CD8-positive, alpha-beta memory T cell (primary cell): ENCODE measurements around the gene RCAN3. TPM values are rescaled to one million over a fixed set of nuclear protein-coding genes. Genes with fewer than 3 reads are reported as not detected.
A peak's percentile ranks its signal among the peaks of the same experiment; 100 is the strongest.
"Not testable (repeated sequence)": the region's sequence is repeated elsewhere in the genome, so short reads cannot be mapped to it uniquely, and the experiment has no call there.

Experiments
- CTCF ChIA-PET: fragments of 350-600 bp; sonication (Branson Sonifier 250); formaldehyde crosslinking; loops from one replicate; lab custom pipeline; 2021; ENCODE audit warnings: antibody characterized with exemption; lab: Charles Lee
- POLR2A ChIA-PET: fragments of 350-600 bp; sonication (Branson Sonifier 250); formaldehyde crosslinking; loops from one replicate; lab custom pipeline; 2021; ENCODE audit warnings: antibody characterized with exemption; lab: Charles Lee
- DNase-seq, 5 donors: peaks; one replicate each; pipeline versions ENCODE4 v3.0.0 to v3.0.0-alpha.2; 2020 to 2022; ENCODE audit warnings: mixed read lengths in 1 of 5
- H3K27ac ChIP-seq: one replicate; pipeline ENCODE4 v1.7.0; 2013; ENCODE audit warnings: low read depth, mild to moderate bottlenecking, low read length, moderate library complexity
- H3K27me3 ChIP-seq: 2 replicates; pipeline ENCODE4 v1.7.0; 2013; ENCODE audit warnings: low read length, mild to moderate bottlenecking; ENCODE audit not compliant: insufficient read depth, poor library complexity, severe bottlenecking
- H3K36me3 ChIP-seq: 2 replicates; pipeline ENCODE4 v1.7.0; 2013; ENCODE audit warnings: mild to moderate bottlenecking, low read length, moderate library complexity; ENCODE audit not compliant: insufficient read depth
- H3K4me1 ChIP-seq: 2 replicates; pipeline ENCODE4 v1.7.0; 2013; ENCODE audit warnings: mild to moderate bottlenecking, low read length, moderate library complexity; ENCODE audit not compliant: insufficient read depth
- H3K4me3 ChIP-seq: 2 replicates; pipeline ENCODE4 v1.7.0; 2013; ENCODE audit warnings: mild to moderate bottlenecking, low read length
- H3K9me3 ChIP-seq: 2 replicates; pipeline ENCODE4 v1.7.0; 2013; ENCODE audit warnings: mild to moderate bottlenecking, low read length
- H3K27ac Mint-ChIP-seq, 8 donors: one replicate each; pipeline ENCODE4 v1.8.0; 2020 to 2021; ENCODE audit warnings: mixed read lengths in 8 of 8, mild to moderate bottlenecking in 6 of 8, inconsistent platforms in 3 of 8, moderate library complexity in 3 of 8
- H3K27me3 Mint-ChIP-seq, 2 donors: one replicate each; pipeline ENCODE4 v1.8.0; 2020 to 2021; ENCODE audit warnings: mixed read lengths in 2 of 2, mild to moderate bottlenecking in 1 of 2, moderate library complexity in 1 of 2
- H3K36me3 Mint-ChIP-seq, 3 donors: one replicate each; pipeline ENCODE4 v1.8.0; 2020 to 2021; ENCODE audit warnings: mixed read lengths in 3 of 3, inconsistent platforms in 1 of 3, mild to moderate bottlenecking in 1 of 3
- H3K4me1 Mint-ChIP-seq, 3 donors: one replicate each; pipeline ENCODE4 v1.8.0; 2020 to 2021; ENCODE audit warnings: mixed read lengths in 3 of 3, inconsistent platforms in 1 of 3, mild to moderate bottlenecking in 1 of 3
- H3K4me3 Mint-ChIP-seq, 7 donors: one replicate each; pipeline ENCODE4 v1.8.0; 2020 to 2021; ENCODE audit warnings: mixed read lengths in 7 of 7, mild to moderate bottlenecking in 6 of 7, moderate library complexity in 4 of 7, inconsistent platforms in 2 of 7
- H3K9me3 Mint-ChIP-seq, 5 donors: one replicate each; pipeline ENCODE4 v1.8.0; 2020 to 2022; ENCODE audit warnings: mixed read lengths in 5 of 5, mild to moderate bottlenecking in 3 of 5, moderate library complexity in 2 of 5, inconsistent platforms in 1 of 5
- polyA plus RNA-seq: library from polyadenylated mRNA; unstranded; fragments of 300-500 nt; fragmentation: Illumina TruSeq; gene quantifications from one replicate; pipeline ENCODE4 v1.2.3, GENCODE V29; 2021
- total RNA-seq, 2 experiments: library from RNA; stranded (reverse); gene quantifications; one replicate each; pipeline ENCODE4 v1.2.3, GENCODE V29; 2021

The RCAN3 gene
- total and polyA plus RNA-seq, 3 experiments from 2014 or later: 62.6 to 66.7 (median 64.0) TPM

DNA sequence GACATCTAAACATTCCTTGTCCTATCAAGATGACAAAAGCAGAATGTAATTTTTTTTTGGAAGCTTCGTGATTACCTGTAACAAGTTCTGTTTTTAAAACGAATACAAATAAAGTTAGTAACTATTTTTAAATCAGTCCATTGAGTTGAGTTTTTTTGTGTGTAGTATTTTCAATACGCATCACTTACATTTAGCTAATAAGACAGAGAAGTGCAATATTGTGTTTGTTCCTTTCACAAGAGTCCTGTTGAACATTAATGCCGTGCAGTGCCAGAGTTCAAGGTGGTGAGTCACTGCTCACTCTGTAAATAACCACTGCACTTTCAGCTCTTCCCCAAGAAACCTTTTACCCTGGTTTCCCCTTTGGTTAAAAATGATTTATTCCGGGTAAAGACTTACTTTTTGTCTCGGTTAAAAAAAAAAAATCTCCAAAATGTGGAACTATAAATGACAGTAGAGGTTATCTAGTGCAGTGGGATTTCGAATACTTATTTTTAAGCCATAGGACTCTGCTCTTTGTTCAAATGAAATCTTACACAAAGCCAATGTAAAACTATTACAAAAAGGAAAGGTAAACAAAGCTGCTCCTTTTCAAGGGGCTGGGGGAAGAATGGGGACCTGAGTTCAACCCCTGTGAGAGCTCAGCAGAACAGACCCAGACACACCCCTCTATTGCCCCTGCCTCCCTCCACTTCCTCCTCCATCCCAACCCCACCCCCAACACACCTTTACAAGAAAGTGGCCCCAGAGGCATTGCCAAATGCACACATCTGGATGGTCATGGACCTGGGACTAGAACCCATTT is 38.5 kb downstream of the RCAN3 start:
- Histone ChIP-seq H3K4me1 (peaks cover 32% of the 10 kb centered on the region), H3K27me3 (no peaks in the 10 kb centered on the region), H3K4me3 (no peak overlapping the region), H3K9me3 (no peaks in the 10 kb centered on the region), H3K36me3 (peaks cover 6% of the 10 kb centered on the region), H3K27ac (no peak overlapping the region)
- ChIA-PET CTCF (interaction anchor here (0.6 to 3.2 kb wide), 9 partner anchors 19 to 409 kb away, joined by 3 to 23 read pairs (median 4); partner anchors contain the start of genes NIPAL3 and RCAN3), POLR2A (interaction anchor here (0.5 to 1.6 kb wide), 4 partner anchors 39 to 574 kb away, joined by 3 to 8 read pairs (median 4); partner anchors contain the start of gene RCAN3)
- DNase-seq: no peak
- peaks cover 0 to 1% of the 10 kb centered on the region in 2 donors for H3K27me3 Mint-ChIP-seq
- peaks cover 0 to 35% (median 9%) of the 10 kb centered on the region in 3 donors for H3K36me3 Mint-ChIP-seq
- peak overlapping the region in 3 of 7 donors; percentile 22 to 71 (median 48) for H3K4me3 Mint-ChIP-seq
- H3K9me3 Mint-ChIP-seq: no peaks in the 10 kb centered on the region
- peaks cover 45 to 79% (median 58%) of the 10 kb centered on the region in 3 donors for H3K4me1 Mint-ChIP-seq
- H3K27ac Mint-ChIP-seq: peak overlapping the region in 7 of 8 donors; percentile 23 to 88 (median 76)

DNA sequence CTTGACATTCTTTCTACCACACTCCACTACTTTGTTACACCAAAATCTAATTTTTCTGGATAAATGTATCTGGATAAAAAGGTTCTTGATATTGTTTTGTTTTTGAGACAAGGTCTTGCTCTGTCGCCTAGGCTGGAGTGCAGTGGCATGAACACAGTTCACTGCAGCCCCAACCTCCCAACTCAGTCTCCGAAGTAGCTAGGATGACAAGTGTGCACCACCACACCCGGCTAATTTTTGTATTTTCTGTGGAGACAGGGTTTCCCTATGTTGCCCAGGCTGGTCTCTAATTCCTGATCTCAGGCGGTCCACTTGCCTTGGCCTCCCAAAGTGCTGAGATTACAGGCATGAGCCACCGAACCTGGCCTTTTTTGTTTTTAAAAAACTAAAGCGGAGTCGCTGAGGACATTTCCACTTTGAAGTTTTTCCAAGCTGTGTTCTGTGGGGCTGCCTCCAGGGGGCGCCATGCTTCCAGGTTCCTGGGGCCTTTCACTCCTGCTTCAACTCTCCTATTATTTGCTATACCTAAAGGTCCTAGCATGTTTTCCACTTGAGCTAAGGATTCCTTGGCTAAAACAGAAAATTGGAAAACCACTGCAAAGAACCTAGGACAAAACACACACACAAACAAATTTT is 39.2 kb downstream of the RCAN3 start:
- H3K4me1 ChIP-seq: peaks cover 25% of the 10 kb centered on the region
- peaks cover 38 to 72% (median 51%) of the 10 kb centered on the region in 3 donors for H3K4me1 Mint-ChIP-seq
- peaks cover 0 to 28% (median 3%) of the 10 kb centered on the region in 3 donors for H3K36me3 Mint-ChIP-seq
- no peaks in the 10 kb centered on the region for H3K9me3 ChIP-seq
- H3K27me3 Mint-ChIP-seq: peaks cover 0 to 1% of the 10 kb centered on the region in 2 donors
- ChIA-PET POLR2A (interaction anchor here (0.5 to 1.6 kb wide), 3 partner anchors 40 to 574 kb away, joined by 3 to 8 read pairs (median 4); partner anchors contain the start of gene RCAN3), CTCF (interaction anchor here (0.6 to 3.2 kb wide), 7 partner anchors 36 to 409 kb away, joined by 3 to 23 read pairs (median 4); no protein-coding TSS in a partner anchor)
- no peak overlapping the region for H3K27ac ChIP-seq
- H3K27ac Mint-ChIP-seq: peak overlapping the region in 6 of 8 donors; percentile 9 to 76 (median 44)
- peak overlapping the region in 1 of 7 donors; percentile 71 for H3K4me3 Mint-ChIP-seq
- DNase-seq: no peak
- H3K9me3 Mint-ChIP-seq: no peaks in the 10 kb centered on the region
- peaks cover 5% of the 10 kb centered on the region for H3K36me3 ChIP-seq
- H3K27me3 ChIP-seq: no peaks in the 10 kb centered on the region
- H3K4me3 ChIP-seq: no peak overlapping the region

DNA sequence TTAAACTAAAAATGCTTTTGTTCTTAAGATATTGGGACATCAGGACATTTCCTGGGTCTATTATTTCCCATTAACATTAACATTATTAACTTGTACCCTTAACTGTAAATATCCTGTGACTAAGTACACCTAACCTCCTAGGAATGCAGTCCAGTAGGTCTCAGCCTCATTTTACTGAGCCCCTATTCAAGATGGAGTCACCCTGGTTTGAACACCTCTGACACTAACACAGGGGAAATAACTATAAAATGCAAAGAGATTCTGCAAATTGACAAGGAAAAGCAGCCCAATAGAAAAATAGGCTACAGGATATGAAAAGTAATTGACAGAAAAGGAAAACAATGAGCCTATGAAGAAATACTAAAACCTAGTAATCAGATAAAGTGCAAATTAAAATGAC is 41.6 kb downstream of the RCAN3 start:
- Histone ChIP-seq H3K27ac (no peak overlapping the region), H3K27me3 (no peaks in the 10 kb centered on the region), H3K4me1 (peaks cover 18% of the 10 kb centered on the region), H3K4me3 (no peak overlapping the region), H3K36me3 (no peaks in the 10 kb centered on the region), H3K9me3 (no peaks in the 10 kb centered on the region)
- no peak for DNase-seq
- H3K27ac Mint-ChIP-seq: peak overlapping the region in 1 of 8 donors; percentile 17
- CTCF ChIA-PET: no interaction called here
- no peak overlapping the region for H3K4me3 Mint-ChIP-seq
- POLR2A ChIA-PET: interaction anchor here (0.9 kb wide), 1 partner anchor 42 kb away, joined by 3 read pairs; the partner anchor contains the start of gene RCAN3
- H3K27me3 Mint-ChIP-seq: peaks cover 0 to 1% of the 10 kb centered on the region in 2 donors
- H3K4me1 Mint-ChIP-seq: peaks cover 33 to 52% (median 40%) of the 10 kb centered on the region in 3 donors
- H3K36me3 Mint-ChIP-seq: peaks cover 0 to 13% (median 2%) of the 10 kb centered on the region in 3 donors
- no peaks in the 10 kb centered on the region for H3K9me3 Mint-ChIP-seq

DNA sequence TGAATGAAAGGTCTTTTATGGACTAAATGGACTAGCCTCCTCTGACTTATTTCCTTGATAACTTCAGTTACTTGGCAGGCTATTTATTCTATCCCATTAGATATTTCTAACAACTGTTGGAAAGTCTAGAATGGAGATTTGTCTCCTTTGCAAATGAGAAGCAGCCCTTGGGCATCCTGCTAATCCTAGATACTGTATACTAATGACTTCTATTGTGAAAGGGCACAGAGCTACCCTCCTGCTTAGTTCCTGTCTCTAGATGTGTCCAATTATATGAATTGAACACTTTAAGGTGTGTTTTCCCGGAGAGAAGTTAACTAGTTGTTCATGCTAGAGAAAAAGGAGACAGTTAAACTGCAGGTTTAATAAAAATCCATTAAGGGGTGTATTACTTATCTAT is 43.0 kb downstream of the RCAN3 start:
- Histone ChIP-seq H3K4me1 (peaks cover 18% of the 10 kb centered on the region), H3K27ac (no peak overlapping the region), H3K4me3 (no peak overlapping the region), H3K27me3 (no peaks in the 10 kb centered on the region), H3K9me3 (no peaks in the 10 kb centered on the region), H3K36me3 (no peaks in the 10 kb centered on the region)
- H3K36me3 Mint-ChIP-seq: peaks cover 0 to 1% (median 0%) of the 10 kb centered on the region in 3 donors
- peaks cover 20 to 37% (median 25%) of the 10 kb centered on the region in 3 donors for H3K4me1 Mint-ChIP-seq
- ChIA-PET POLR2A (interaction anchor here (1.5 kb wide), 1 partner anchor 10 kb away, joined by 5 read pairs; no protein-coding TSS in a partner anchor), CTCF (interaction anchor here (0.9 kb wide), 1 partner anchor 130 kb away, joined by 4 read pairs; the partner anchor contains the start of gene NIPAL3)
- no peaks in the 10 kb centered on the region for H3K9me3 Mint-ChIP-seq
- no peak overlapping the region for H3K4me3 Mint-ChIP-seq
- no peak for DNase-seq
- H3K27me3 Mint-ChIP-seq: peaks cover 0 to 1% of the 10 kb centered on the region in 2 donors
- H3K27ac Mint-ChIP-seq: peak overlapping the region in 6 of 8 donors; percentile 7 to 68 (median 40)

DNA sequence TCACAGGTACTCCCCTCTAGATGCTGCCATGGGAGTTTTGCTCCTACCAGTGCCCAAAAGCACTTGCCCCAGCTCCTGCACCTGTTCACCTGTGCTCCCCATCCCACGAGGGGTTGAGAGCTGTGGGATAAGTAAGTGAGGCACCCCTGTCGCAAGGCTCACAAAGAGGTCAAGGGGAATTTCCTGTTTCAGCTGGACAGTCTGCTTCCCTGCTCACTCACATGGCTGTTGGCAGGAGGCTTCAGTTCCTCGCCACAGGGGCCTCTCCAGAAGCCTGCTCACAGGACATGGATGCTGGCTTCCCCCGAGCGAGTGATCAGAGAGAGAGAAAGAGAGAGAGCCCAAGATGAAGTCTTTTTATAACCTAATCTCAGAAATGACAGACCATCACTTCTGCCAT is 44.6 kb downstream of the RCAN3 start:
- Mint-ChIP-seq H3K36me3 (no peaks in the 10 kb centered on the region), H3K27ac (no peak overlapping the region), H3K27me3 (peaks cover 0 to 1% of the 10 kb centered on the region in 2 donors), H3K4me1 (peaks cover 11 to 22% (median 18%) of the 10 kb centered on the region in 3 donors), H3K4me3 (no peak overlapping the region), H3K9me3 (no peaks in the 10 kb centered on the region)
- POLR2A ChIA-PET: no interaction called here
- no peak for DNase-seq
- Histone ChIP-seq H3K27ac (no peak overlapping the region), H3K27me3 (no peaks in the 10 kb centered on the region), H3K9me3 (no peaks in the 10 kb centered on the region), H3K4me3 (no peak overlapping the region), H3K4me1 (peaks cover 10% of the 10 kb centered on the region), H3K36me3 (no peaks in the 10 kb centered on the region)
- CTCF ChIA-PET: interaction anchor here (1.5 kb wide), 1 partner anchor 40 kb away, joined by 4 read pairs; no protein-coding TSS in a partner anchor

DNA sequence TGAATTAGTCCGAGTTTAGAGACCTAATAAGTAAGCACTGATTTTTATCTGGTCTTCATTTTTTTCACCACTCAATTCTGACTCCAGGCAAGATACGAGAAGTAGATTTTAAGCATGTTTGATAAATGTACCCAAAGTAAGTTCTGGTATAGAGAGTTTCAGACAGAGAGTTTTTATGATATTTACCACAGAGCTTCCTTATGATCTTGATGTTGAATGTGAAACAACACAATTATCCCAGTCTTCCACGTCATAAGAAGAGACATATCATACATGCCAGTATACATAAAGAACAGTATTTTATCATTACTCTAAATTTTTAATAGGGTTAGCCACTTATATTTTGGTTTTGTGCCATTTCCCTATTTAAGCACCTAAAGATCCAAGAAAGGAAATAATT is 45.4 kb downstream of the RCAN3 start:
- Histone ChIP-seq H3K36me3 (no peaks in the 10 kb centered on the region), H3K27ac (no peak overlapping the region), H3K4me1 (peaks cover 10% of the 10 kb centered on the region), H3K9me3 (no peaks in the 10 kb centered on the region), H3K4me3 (no peak overlapping the region), H3K27me3 (no peaks in the 10 kb centered on the region)
- Mint-ChIP-seq H3K27ac (no peak overlapping the region), H3K4me3 (no peak overlapping the region), H3K9me3 (no peaks in the 10 kb centered on the region), H3K36me3 (no peaks in the 10 kb centered on the region), H3K27me3 (peaks cover 0 to 1% of the 10 kb centered on the region in 2 donors), H3K4me1 (peaks cover 11 to 18% (median 18%) of the 10 kb centered on the region in 3 donors)
- ChIA-PET POLR2A (no interaction called here), CTCF (interaction anchor here (1.5 kb wide), 1 partner anchor 39 kb away, joined by 4 read pairs; no protein-coding TSS in a partner anchor)
- DNase-seq: no peak

DNA sequence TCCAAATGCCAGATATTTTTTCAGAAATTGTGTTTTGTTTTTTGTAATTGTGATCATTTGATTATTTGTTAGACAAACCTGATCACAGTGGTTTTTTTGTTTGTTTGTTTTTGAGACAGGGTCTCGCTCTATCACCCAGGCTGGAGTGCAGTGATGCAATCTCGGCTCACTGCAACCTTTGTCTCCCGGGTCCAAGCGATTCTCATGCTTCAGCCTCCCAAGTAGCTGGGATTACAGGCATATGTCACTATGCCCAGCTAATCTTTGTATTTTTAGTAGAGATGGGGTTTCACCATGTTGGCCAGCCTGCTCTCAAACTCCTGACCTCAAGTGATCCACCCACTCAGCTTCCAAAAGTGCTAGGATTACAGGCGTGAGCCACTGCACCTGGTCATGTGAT is 46.6 kb downstream of the RCAN3 start:
- POLR2A ChIA-PET, H3K27me3 ChIP-seq, H3K4me1 ChIP-seq, H3K4me3 ChIP-seq, H3K36me3 ChIP-seq, H3K4me3 Mint-ChIP-seq, H3K27ac ChIP-seq, H3K9me3 ChIP-seq, H3K36me3 Mint-ChIP-seq, DNase-seq, H3K9me3 Mint-ChIP-seq, H3K27ac Mint-ChIP-seq, H3K27me3 Mint-ChIP-seq: not testable (repeated sequence)
- H3K4me1 Mint-ChIP-seq: peaks cover 12 to 18% (median 18%) of the 10 kb centered on the region in 3 donors
- CTCF ChIA-PET: interaction anchor here (0.7 to 0.9 kb wide), 2 partner anchors 14 to 119 kb away, joined by 3 read pairs; no protein-coding TSS in a partner anchor
